Progenitor cell of endocrine pancreas (in vitro differentiated cells): ENCODE measurements around the gene CFAP65. TPM values are rescaled to one million over a fixed set of nuclear protein-coding genes. Genes with fewer than 3 reads are reported as not detected.

Source experiments
- DNase-seq: peaks from one replicate; pipeline ENCODE4 v3.0.0; 2021; ENCODE audit warnings: low spot score; ENCODE audit not compliant: unreplicated experiment
- H3K27ac Mint-ChIP-seq: 2 replicates; pipeline ENCODE4 v1.8.0; 2021; ENCODE audit warnings: mild to moderate bottlenecking, moderate library complexity, mixed read lengths
- H3K27me3 Mint-ChIP-seq: 2 replicates; pipeline ENCODE4 v1.8.0; 2021; ENCODE audit warnings: mixed read lengths
- H3K36me3 Mint-ChIP-seq: 2 replicates; pipeline ENCODE4 v1.8.0; 2022; ENCODE audit warnings: mixed read lengths; ENCODE audit not compliant: insufficient read depth
- H3K4me1 Mint-ChIP-seq: 2 replicates; pipeline ENCODE4 v1.8.0; 2021; ENCODE audit warnings: low read depth, mixed read lengths
- H3K4me3 Mint-ChIP-seq: 2 replicates; pipeline ENCODE4 v1.8.0; 2021; ENCODE audit warnings: low read depth, mild to moderate bottlenecking, moderate library complexity, mixed read lengths
- H3K9me3 Mint-ChIP-seq: 2 replicates; pipeline ENCODE4 v1.8.0; 2021; ENCODE audit warnings: low read depth, mixed read lengths
- total RNA-seq: library from RNA; stranded (reverse); gene quantifications from 2 replicates; pipeline ENCODE4 v1.2.1, GENCODE V29; 2021
- TF ChIP-seq, protein P1 (sequence below): fragments of 200-600 bp; sonication (generic); IDR thresholded peaks from one replicate; pipeline ENCODE4 v1.5.0; 2021; ENCODE audit warnings: antibody characterized with exemption, mild to moderate bottlenecking; ENCODE audit not compliant: unreplicated experiment

Gene CFAP65
- total RNA-seq, 1 donor from 2014 or later = 0.65 TPM

GRCh38 chr2:219081096-219081495, 39.8 kb upstream of the CFAP65 start:
- Mint-ChIP-seq H3K27ac (no peak overlapping the region), H3K4me3 (no peak overlapping the region), H3K27me3 (peaks cover 59% of the 10 kb centered on the region), H3K36me3 (peaks cover 2% of the 10 kb centered on the region), H3K9me3 (no peaks in the 10 kb centered on the region), H3K4me1 (peaks cover 13% of the 10 kb centered on the region)
- DNase-seq = no peak
- TF ChIP-seq, protein P1, sequence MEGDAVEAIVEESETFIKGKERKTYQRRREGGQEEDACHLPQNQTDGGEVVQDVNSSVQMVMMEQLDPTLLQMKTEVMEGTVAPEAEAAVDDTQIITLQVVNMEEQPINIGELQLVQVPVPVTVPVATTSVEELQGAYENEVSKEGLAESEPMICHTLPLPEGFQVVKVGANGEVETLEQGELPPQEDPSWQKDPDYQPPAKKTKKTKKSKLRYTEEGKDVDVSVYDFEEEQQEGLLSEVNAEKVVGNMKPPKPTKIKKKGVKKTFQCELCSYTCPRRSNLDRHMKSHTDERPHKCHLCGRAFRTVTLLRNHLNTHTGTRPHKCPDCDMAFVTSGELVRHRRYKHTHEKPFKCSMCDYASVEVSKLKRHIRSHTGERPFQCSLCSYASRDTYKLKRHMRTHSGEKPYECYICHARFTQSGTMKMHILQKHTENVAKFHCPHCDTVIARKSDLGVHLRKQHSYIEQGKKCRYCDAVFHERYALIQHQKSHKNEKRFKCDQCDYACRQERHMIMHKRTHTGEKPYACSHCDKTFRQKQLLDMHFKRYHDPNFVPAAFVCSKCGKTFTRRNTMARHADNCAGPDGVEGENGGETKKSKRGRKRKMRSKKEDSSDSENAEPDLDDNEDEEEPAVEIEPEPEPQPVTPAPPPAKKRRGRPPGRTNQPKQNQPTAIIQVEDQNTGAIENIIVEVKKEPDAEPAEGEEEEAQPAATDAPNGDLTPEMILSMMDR = no peak

GRCh38 chr2:219079417-219079816, 38.1 kb upstream of the CFAP65 start:
- Mint-ChIP-seq H3K4me3 (no peak overlapping the region), H3K27me3 (peaks cover 49% of the 10 kb centered on the region), H3K9me3 (no peaks in the 10 kb centered on the region), H3K27ac (no peak overlapping the region), H3K4me1 (peaks cover 13% of the 10 kb centered on the region), H3K36me3 (peaks cover 8% of the 10 kb centered on the region)
- DNase-seq = no peak
- TF ChIP-seq, protein P1 = no peak

DNA sequence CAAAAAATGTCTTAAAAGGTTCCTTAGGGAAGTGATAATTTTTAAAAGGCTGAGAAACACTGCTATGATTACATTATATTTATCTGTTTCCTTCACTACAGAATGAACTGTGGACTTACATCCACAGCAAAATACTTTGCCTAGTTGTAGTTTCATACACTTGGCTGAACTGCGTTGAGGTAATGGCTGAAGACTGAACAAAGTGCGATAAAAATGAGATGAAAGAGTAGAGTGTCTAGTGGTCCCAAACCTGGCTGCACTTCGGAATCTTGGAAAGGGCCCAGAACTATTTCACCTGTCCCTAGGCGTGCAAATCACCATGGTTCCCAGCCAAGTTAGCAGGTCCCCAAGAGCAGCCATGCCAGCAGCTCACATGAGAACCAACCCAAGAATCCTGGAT, 37.6 kb upstream of the CFAP65 start:
- Mint-ChIP-seq H3K9me3 (no peaks in the 10 kb centered on the region), H3K27ac (no peak overlapping the region), H3K4me1 (peaks cover 16% of the 10 kb centered on the region), H3K36me3 (peaks cover 8% of the 10 kb centered on the region), H3K4me3 (no peak overlapping the region), H3K27me3 (peaks cover 49% of the 10 kb centered on the region)
- TF ChIP-seq, protein P1 = no peak
- DNase-seq = no peak

- Mint-ChIP-seq H3K27me3 (peaks cover 45% of the 10 kb centered on the region), H3K4me1 (peaks cover 20% of the 10 kb centered on the region), H3K27ac (no peak overlapping the region), H3K4me3 (no peak overlapping the region), H3K36me3 (peaks cover 8% of the 10 kb centered on the region), H3K9me3 (no peaks in the 10 kb centered on the region)
- TF ChIP-seq, protein P1 = no peak
- no peak for DNase-seq
Observed at GRCh38 chr2:219078126-219078525, 36.8 kb upstream of the CFAP65 start.

- H3K4me3 Mint-ChIP-seq = no peak overlapping the region
- H3K4me1 Mint-ChIP-seq = peaks cover 31% of the 10 kb centered on the region
- no peak overlapping the region for H3K27ac Mint-ChIP-seq
- no peak for DNase-seq
- peaks cover 26% of the 10 kb centered on the region for H3K27me3 Mint-ChIP-seq
- H3K9me3 Mint-ChIP-seq = no peaks in the 10 kb centered on the region
- peaks cover 8% of the 10 kb centered on the region for H3K36me3 Mint-ChIP-seq
- TF ChIP-seq, protein P1 = no peak
Observed at GRCh38 chr2:219076253-219076652, 34.9 kb upstream of the CFAP65 start.
